IMR-90 (cell line): ENCODE data around the gene KIAA0825. TPM values are rescaled to one million over a fixed set of nuclear protein-coding genes. Genes with fewer than 3 reads are reported as not detected.

Source experiments
- ATAC-seq: fragments of 200-7000 bp; cut with Tn5 transposase; 2 replicates; pipeline ENCODE4 v1.9.1; 2020; ENCODE audit warnings: low read depth, mild to moderate bottlenecking, moderate library complexity
- BruUV-seq: library from RNA; stranded (reverse); fragments of 400-500 nt; replicated peaks from 2 replicates; lab custom pipeline; 2021; lab: Mats Ljungman, UMichigan
- CTCF ChIA-PET: fragments of 300-600 bp; formaldehyde crosslinking; extraction: SDS; loops from one replicate; lab custom pipeline; 2021; ENCODE audit warnings: antibody characterized with exemption; lab: Yijun Ruan, JAX
- POLR2A ChIA-PET: fragments of 300-600 bp; sonication (Branson Sonifier 250); formaldehyde crosslinking; loops from one replicate; lab custom pipeline; 2022; ENCODE audit warnings: antibody characterized with exemption; ENCODE audit not compliant: unreplicated experiment; lab: Charles Lee
- DNase-seq: peaks from one replicate; pipeline ENCODE4 v3.0.0; 2013
- H2AFZ ChIP-seq: replicated peaks from 2 replicates; pipeline ENCODE3; 2013; ENCODE audit warnings: low read length, mild to moderate bottlenecking; ENCODE audit not compliant: poor library complexity
- H2AK5ac ChIP-seq: 2 replicates; pipeline ENCODE4 v1.6.1; 2013; ENCODE audit warnings: low read depth, low read length, inconsistent platforms
- H2AK9ac ChIP-seq: replicated peaks from 2 replicates; pipeline ENCODE3; 2013; ENCODE audit warnings: mild to moderate bottlenecking, low read depth, low read length, moderate library complexity; ENCODE audit not compliant: poor library complexity
- H2BK120ac ChIP-seq: 2 replicates; pipeline ENCODE4 v1.6.1; 2013; ENCODE audit warnings: low read depth, low read length, inconsistent platforms
- H2BK15ac ChIP-seq: 3 replicates; pipeline ENCODE4 v1.6.1; 2013; ENCODE audit warnings: low read depth, low read length, inconsistent platforms
- H2BK20ac ChIP-seq: 2 replicates; pipeline ENCODE4 v1.6.1; 2013; ENCODE audit warnings: low read depth, mild to moderate bottlenecking, inconsistent platforms, low read length, moderate library complexity
- H2BK5ac ChIP-seq: 2 replicates; pipeline ENCODE4 v1.6.1; 2013; ENCODE audit warnings: mild to moderate bottlenecking, low read depth, low read length, inconsistent platforms; ENCODE audit not compliant: poor library complexity, severe bottlenecking
- H3K14ac ChIP-seq: replicated peaks from 2 replicates; pipeline ENCODE4 v1.6.1; 2013; ENCODE audit warnings: low read depth, low read length, inconsistent platforms
- H3K18ac ChIP-seq: 2 replicates; pipeline ENCODE4 v1.6.1; 2013; ENCODE audit warnings: low read depth, low read length, control low read depth
- H3K23ac ChIP-seq: 2 replicates; pipeline ENCODE4 v1.6.1; 2013; ENCODE audit warnings: low read depth, low read length, inconsistent platforms
- H3K27ac ChIP-seq: 2 replicates; pipeline ENCODE4 v1.5.1; 2013; ENCODE audit warnings: mild to moderate bottlenecking, control low read depth, low read length; ENCODE audit not compliant: insufficient read depth
- H3K27me3 ChIP-seq: 2 replicates; pipeline ENCODE4 v1.6.1; 2013; ENCODE audit warnings: low read length; ENCODE audit not compliant: control insufficient read depth, insufficient read depth
- H3K36me3 ChIP-seq: 2 replicates; pipeline ENCODE4 v1.6.1; 2013; ENCODE audit warnings: low read length, mixed read lengths; ENCODE audit not compliant: control insufficient read depth, insufficient read depth
- H3K4ac ChIP-seq: 2 replicates; pipeline ENCODE4 v1.6.1; 2013; ENCODE audit warnings: low read depth, low read length, inconsistent platforms
- H3K4me1 ChIP-seq: 2 replicates; pipeline ENCODE4 v1.6.1; 2013; ENCODE audit warnings: low read length, mixed read lengths; ENCODE audit not compliant: control insufficient read depth, insufficient read depth
- H3K4me2 ChIP-seq: 2 replicates; pipeline ENCODE4 v1.6.1; 2013; ENCODE audit warnings: low read depth, mild to moderate bottlenecking, control low read depth, low read length, moderate library complexity
- H3K4me3 ChIP-seq: 2 replicates; pipeline ENCODE4 v1.5.1; 2013; ENCODE audit warnings: low read depth, mild to moderate bottlenecking, control low read depth, low read length, moderate library complexity; ENCODE audit not compliant: insufficient read depth
- H3K56ac ChIP-seq: 2 replicates; pipeline ENCODE4 v1.6.1; 2013; ENCODE audit warnings: low read length, inconsistent platforms; ENCODE audit not compliant: insufficient read depth; ENCODE audit errors: extremely low read depth
- H3K79me1 ChIP-seq, 2 experiments: 2 replicates each; pipeline ENCODE4 v1.6.1; 2013; ENCODE audit warnings: low read length in 2 of 2, inconsistent platforms in 1 of 2, low read depth in 1 of 2
- H3K9ac ChIP-seq: 2 replicates; pipeline ENCODE4 v1.6.1; 2013; ENCODE audit warnings: low read depth, low read length, control low read depth
- H3K9me1 ChIP-seq: 2 replicates; pipeline ENCODE4 v1.6.1; 2013; ENCODE audit warnings: low read length, inconsistent platforms; ENCODE audit not compliant: insufficient read depth
- H3K9me3 ChIP-seq: 2 replicates; pipeline ENCODE4 v1.6.1; 2013; ENCODE audit warnings: low read length; ENCODE audit not compliant: control insufficient read depth, insufficient read depth
- H4K20me1 ChIP-seq: 2 replicates; pipeline ENCODE4 v1.6.1; 2013; ENCODE audit warnings: low read length, inconsistent platforms; ENCODE audit not compliant: insufficient read depth
- H4K5ac ChIP-seq: 2 replicates; pipeline ENCODE4 v1.6.1; 2013; ENCODE audit warnings: mild to moderate bottlenecking, low read depth, low read length, control low read depth
- H4K8ac ChIP-seq, 2 experiments: 2 replicates each; pipeline ENCODE4 v1.6.1; 2013; ENCODE audit warnings: low read depth in 2 of 2, low read length in 2 of 2, control low read depth in 1 of 2, inconsistent platforms in 1 of 2
- H4K91ac ChIP-seq: 2 replicates; pipeline ENCODE4 v1.6.1; 2013; ENCODE audit warnings: low read depth, low read length, inconsistent platforms; ENCODE audit not compliant: insufficient read depth
- BHLHE40 ChIP-seq: fragments of 150-350 bp; IDR thresholded peaks from 2 replicates; pipeline ENCODE4 v1.6.1; 2016; ENCODE audit warnings: mild to moderate bottlenecking, low read depth, low read length
- CEBPB ChIP-seq: IDR thresholded peaks from 2 replicates; pipeline ENCODE4 v1.6.1; 2012; ENCODE audit warnings: low read depth, low read length, improper control_type of control experiment
- CHD1 ChIP-seq: IDR thresholded peaks from 2 replicates; pipeline ENCODE4 v1.6.1; 2012; ENCODE audit warnings: low read depth, low read length, improper control_type of control experiment
- FOS ChIP-seq: fragments of 150-350 bp; IDR thresholded peaks from 2 replicates; pipeline ENCODE4 v1.6.1; 2016; ENCODE audit warnings: low read depth, low read length
- MAFK ChIP-seq: IDR thresholded peaks from 2 replicates; pipeline ENCODE4 v1.6.1; 2012; ENCODE audit warnings: low read depth, low read length, improper control_type of control experiment
- MAZ ChIP-seq: IDR thresholded peaks from 2 replicates; pipeline ENCODE4 v1.6.1; 2012; ENCODE audit warnings: low read depth, mild to moderate bottlenecking, low read length, improper control_type of control experiment, moderate library complexity, borderline replicate concordance
- MXI1 ChIP-seq: IDR thresholded peaks from 2 replicates; pipeline ENCODE4 v1.6.1; 2012; ENCODE audit warnings: low read depth, mild to moderate bottlenecking, low read length, moderate library complexity, borderline replicate concordance
- NFE2L2 ChIP-seq: fragments of 150-350 bp; IDR thresholded peaks from 2 replicates; pipeline ENCODE4 v1.6.1; 2016; ENCODE audit warnings: low read depth, mild to moderate bottlenecking, low read length
- POLR2A ChIP-seq: IDR thresholded peaks from 2 replicates; pipeline ENCODE4 v1.6.1; 2012; ENCODE audit warnings: mild to moderate bottlenecking, low read depth, low read length
- RAD21 ChIP-seq: IDR thresholded peaks from 2 replicates; pipeline ENCODE4 v1.6.1; 2012; ENCODE audit warnings: low read length, improper control_type of control experiment
- RCOR1 ChIP-seq: IDR thresholded peaks from 2 replicates; pipeline ENCODE4 v1.6.1; 2012; ENCODE audit warnings: mild to moderate bottlenecking, low read length, improper control_type of control experiment; ENCODE audit not compliant: insufficient replicate concordance
- RFX5 ChIP-seq: IDR thresholded peaks from 2 replicates; pipeline ENCODE4 v1.8.0; 2012; ENCODE audit warnings: low read depth, mild to moderate bottlenecking, low read length, moderate library complexity
- SMC3 ChIP-seq: fragments of 150-350 bp; IDR thresholded peaks from 2 replicates; pipeline ENCODE4 v1.6.1; 2016; ENCODE audit warnings: low read depth, mild to moderate bottlenecking, antibody characterized with exemption, low read length, moderate library complexity
- WGBS, 2 experiments: methylation state at CpG; one replicate each; pipeline versions ENCODE4 v1.1.5 to v1.1.7; 2013; ENCODE audit warnings: missing lambda C conversion rate in 2 of 2; ENCODE audit not compliant: insufficient read length in 1 of 2; ENCODE audit errors: extremely low coverage in 2 of 2; 5-methylcytosine and 5-hydroxymethylcytosine counted together
- dilution Hi-C: fragments of 300-500 bp; cut with HindIII; formaldehyde crosslinking; loops from one replicate; pipeline ENCODE4 v1.14.3; 2018; ENCODE audit warnings: low sequenced_read_pairs; ENCODE audit not compliant: unreplicated experiment
- in situ Hi-C: fragments of 300-500 bp; cut with MboI; formaldehyde crosslinking; loops from 3 replicates; pipeline ENCODE4 v1.14.3; 2019; ENCODE audit warnings: low sequenced_read_pairs, inconsistent platforms, mixed read lengths
- intact Hi-C: fragments of 100-400 bp; cut with micrococcal nuclease; formaldehyde crosslinking; loops from 2 replicates; pipeline ENCODE4 v1.10.0; 2022
- polyA plus RNA-seq, 3 experiments: library from polyadenylated mRNA; depleted of rRNA; stranded (reverse); fragments of >200 nt; gene quantifications; 2 replicates each; pipeline ENCODE4 v1.2.3, GENCODE V29; 2012; ENCODE audit warnings: low replicate concordance in 1 of 3
- total RNA-seq: library from RNA; depleted of rRNA; stranded (reverse); fragments of >200 nt; gene quantifications from 2 replicates; pipeline ENCODE4 v1.2.3, GENCODE V29; 2012
- TF ChIP-seq, protein P1 (sequence below): fragments of 150-350 bp; IDR thresholded peaks from 2 replicates; pipeline ENCODE4 v1.6.1; 2016; ENCODE audit warnings: low read depth, mild to moderate bottlenecking, low read length, moderate library complexity, borderline replicate concordance
- TF ChIP-seq, protein P2 (sequence below): conservative IDR thresholded peaks from 2 replicates; pipeline ENCODE4 v1.5.1; 2012; ENCODE audit warnings: mild to moderate bottlenecking, low read depth, low read length, improper control_type of control experiment
- TF ChIP-seq, protein P3 (sequence below): fragments of 150-350 bp; IDR thresholded peaks from 2 replicates; pipeline ENCODE4 v1.6.1; 2017; ENCODE audit warnings: mild to moderate bottlenecking, antibody characterized with exemption, low read length, low read depth

Gene KIAA0825
- total and polyA plus RNA-seq, 2 of the 4 experiments (the other 2 are of a cell fraction) = 0.46 to 1.8 TPM

DNA sequence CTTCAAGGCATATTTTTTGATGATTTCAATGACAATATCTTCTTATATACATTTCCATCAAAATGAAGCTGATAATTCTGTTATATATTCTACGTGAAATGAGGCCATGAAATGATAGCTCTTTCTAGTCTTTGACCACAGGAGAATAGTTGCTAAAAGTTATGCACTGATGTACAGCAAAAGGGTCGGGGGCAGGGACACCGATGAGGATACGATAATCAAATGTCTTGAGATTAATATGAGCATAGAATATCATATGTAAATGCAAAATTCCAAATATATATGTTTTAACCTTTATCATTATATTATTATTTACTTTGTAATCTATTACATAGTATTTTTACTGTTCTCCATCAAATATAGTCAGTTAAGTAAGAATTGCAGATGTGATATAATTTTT is 264.8 kb downstream of the KIAA0825 start:
- BruUV-seq = no TSS peak
- no peak overlapping the region for H3K4ac ChIP-seq
- intact Hi-C loops = no loop called here
- no peak overlapping the region for H3K56ac ChIP-seq
- CTCF ChIA-PET = interaction anchor here (0.6 kb wide), 1 partner anchor 11 kb away, joined by 3 read pairs; no protein-coding TSS in a partner anchor
- no peak overlapping the region for H4K91ac ChIP-seq
- H4K8ac ChIP-seq = no peak overlapping the region
- no peak overlapping the region for H3K23ac ChIP-seq
- H3K14ac ChIP-seq = no peak overlapping the region
- ATAC-seq = no peak
- no peak overlapping the region for H2BK15ac ChIP-seq
- no peak overlapping the region for H2AK5ac ChIP-seq
- H3K9me3 ChIP-seq = no peaks in the 10 kb centered on the region
- H2AK9ac ChIP-seq = no peak overlapping the region
- H3K18ac ChIP-seq = no peak overlapping the region
- no peak for DNase-seq
- H3K9ac ChIP-seq = no peak overlapping the region
- H2BK120ac ChIP-seq = no peak overlapping the region
- no peaks in the 10 kb centered on the region for H3K9me1 ChIP-seq
- no peaks in the 10 kb centered on the region for H3K4me1 ChIP-seq
- POLR2A ChIA-PET = no interaction called here
- H4K20me1 ChIP-seq = no peaks in the 10 kb centered on the region
- dilution Hi-C loops = no loop called here
- TF ChIP-seq POLR2A (no peak), CEBPB (no peak), MAZ (no peak), SMC3 (no peak), CHD1 (no peak), BHLHE40 (no peak), FOS (no peak), MXI1 (no peak), MAFK (no peak), RFX5 (no peak), RCOR1 (no peak), NFE2L2 (no peak), RAD21 (no peak)
- TF ChIP-seq, protein P1, sequence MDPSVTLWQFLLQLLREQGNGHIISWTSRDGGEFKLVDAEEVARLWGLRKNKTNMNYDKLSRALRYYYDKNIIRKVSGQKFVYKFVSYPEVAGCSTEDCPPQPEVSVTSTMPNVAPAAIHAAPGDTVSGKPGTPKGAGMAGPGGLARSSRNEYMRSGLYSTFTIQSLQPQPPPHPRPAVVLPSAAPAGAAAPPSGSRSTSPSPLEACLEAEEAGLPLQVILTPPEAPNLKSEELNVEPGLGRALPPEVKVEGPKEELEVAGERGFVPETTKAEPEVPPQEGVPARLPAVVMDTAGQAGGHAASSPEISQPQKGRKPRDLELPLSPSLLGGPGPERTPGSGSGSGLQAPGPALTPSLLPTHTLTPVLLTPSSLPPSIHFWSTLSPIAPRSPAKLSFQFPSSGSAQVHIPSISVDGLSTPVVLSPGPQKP = no peak
- TF ChIP-seq, protein P2, sequence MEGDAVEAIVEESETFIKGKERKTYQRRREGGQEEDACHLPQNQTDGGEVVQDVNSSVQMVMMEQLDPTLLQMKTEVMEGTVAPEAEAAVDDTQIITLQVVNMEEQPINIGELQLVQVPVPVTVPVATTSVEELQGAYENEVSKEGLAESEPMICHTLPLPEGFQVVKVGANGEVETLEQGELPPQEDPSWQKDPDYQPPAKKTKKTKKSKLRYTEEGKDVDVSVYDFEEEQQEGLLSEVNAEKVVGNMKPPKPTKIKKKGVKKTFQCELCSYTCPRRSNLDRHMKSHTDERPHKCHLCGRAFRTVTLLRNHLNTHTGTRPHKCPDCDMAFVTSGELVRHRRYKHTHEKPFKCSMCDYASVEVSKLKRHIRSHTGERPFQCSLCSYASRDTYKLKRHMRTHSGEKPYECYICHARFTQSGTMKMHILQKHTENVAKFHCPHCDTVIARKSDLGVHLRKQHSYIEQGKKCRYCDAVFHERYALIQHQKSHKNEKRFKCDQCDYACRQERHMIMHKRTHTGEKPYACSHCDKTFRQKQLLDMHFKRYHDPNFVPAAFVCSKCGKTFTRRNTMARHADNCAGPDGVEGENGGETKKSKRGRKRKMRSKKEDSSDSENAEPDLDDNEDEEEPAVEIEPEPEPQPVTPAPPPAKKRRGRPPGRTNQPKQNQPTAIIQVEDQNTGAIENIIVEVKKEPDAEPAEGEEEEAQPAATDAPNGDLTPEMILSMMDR = no peak
- TF ChIP-seq, protein P3, sequence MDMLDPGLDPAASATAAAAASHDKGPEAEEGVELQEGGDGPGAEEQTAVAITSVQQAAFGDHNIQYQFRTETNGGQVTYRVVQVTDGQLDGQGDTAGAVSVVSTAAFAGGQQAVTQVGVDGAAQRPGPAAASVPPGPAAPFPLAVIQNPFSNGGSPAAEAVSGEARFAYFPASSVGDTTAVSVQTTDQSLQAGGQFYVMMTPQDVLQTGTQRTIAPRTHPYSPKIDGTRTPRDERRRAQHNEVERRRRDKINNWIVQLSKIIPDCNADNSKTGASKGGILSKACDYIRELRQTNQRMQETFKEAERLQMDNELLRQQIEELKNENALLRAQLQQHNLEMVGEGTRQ = no peak
- no peak overlapping the region for H3K4me3 ChIP-seq
- no peak overlapping the region for H3K27ac ChIP-seq
- no peaks in the 10 kb centered on the region for H3K27me3 ChIP-seq
- WGBS, 2 experiments = no CpG with 5 or more reads among the region's 4 CpGs
- no peak overlapping the region for H2BK5ac ChIP-seq
- H2BK20ac ChIP-seq = no peak overlapping the region
- no peaks in the 10 kb centered on the region for H3K36me3 ChIP-seq
- H2AFZ ChIP-seq = no peak overlapping the region
- H3K79me1 ChIP-seq = no peaks in the 10 kb centered on the region
- in situ Hi-C loops = no loop called here
- H3K4me2 ChIP-seq = no peak overlapping the region
- H4K5ac ChIP-seq = no peak overlapping the region
